ENCODE results near the gene HUNK.
"Not testable (repeated sequence)": the region's sequence is repeated elsewhere in the genome, so short reads cannot be mapped to it uniquely, and the experiment has no call there.

HUNK gene

GRCh38 chr21:32001390-32001789 is 128.6 kb downstream of the HUNK start:
- DNase-seq (ENCODE audit: low read depth) = no peak

GRCh38 chr21:32003411-32003810 is 130.6 kb downstream of the HUNK start:
- DNase-seq (ENCODE audit: low read depth) = no peak

GRCh38 chr21:32004291-32004690 is 131.5 kb downstream of the HUNK start:
- DNase-seq (ENCODE audit: low read depth) = no peak

- peak; percentile 44 for DNase-seq (ENCODE audit: low read depth)
Observed at GRCh38 chr21:32007456-32007855, 134.6 kb downstream of the HUNK start.

- DNase-seq (ENCODE audit: low read depth) = no peak
Observed at GRCh38 chr21:32008714-32009113, 135.9 kb downstream of the HUNK start.

- DNase-seq (ENCODE audit: low read depth) = no peak
Observed at GRCh38 chr21:32009263-32009662, 136.4 kb downstream of the HUNK start.

GRCh38 chr21:32015461-32016139 is 142.8 kb downstream of the HUNK start:
- no peak for DNase-seq (ENCODE audit: low read depth)

- DNase-seq (ENCODE audit: low read depth) = no peak
Observed at GRCh38 chr21:32018381-32018780, 145.6 kb downstream of the HUNK start.

- no peak for DNase-seq (ENCODE audit: low read depth)
Observed at GRCh38 chr21:32020564-32020963, 147.7 kb downstream of the HUNK start.

- no peak for DNase-seq (ENCODE audit: low read depth)
Observed at GRCh38 chr21:32021319-32021994, 148.6 kb downstream of the HUNK start.

GRCh38 chr21:32022146-32022545 is 149.3 kb downstream of the HUNK start:
- no peak for DNase-seq (ENCODE audit: low read depth)

GRCh38 chr21:32030146-32030652 is 157.4 kb downstream of the HUNK start:
- no peak for DNase-seq (ENCODE audit: low read depth)

GRCh38 chr21:32034850-32035249 is 162.0 kb downstream of the HUNK start:
- DNase-seq (ENCODE audit: low read depth) = no peak

- DNase-seq (ENCODE audit: low read depth) = no peak
Observed at GRCh38 chr21:32035617-32036016, 162.8 kb downstream of the HUNK start.

GRCh38 chr21:32036756-32037155 is 163.9 kb downstream of the HUNK start:
- DNase-seq (ENCODE audit: low read depth) = no peak

GRCh38 chr21:32038751-32039150 is 165.9 kb downstream of the HUNK start:
- DNase-seq (ENCODE audit: low read depth) = not testable (repeated sequence)

- no peak for DNase-seq (ENCODE audit: low read depth)
Observed at GRCh38 chr21:32043458-32043857, 170.6 kb downstream of the HUNK start.

GRCh38 chr21:32044205-32045180 is 171.7 kb downstream of the HUNK start:
- DNase-seq (ENCODE audit: low read depth) = no peak

GRCh38 chr21:32046191-32046590 is 173.4 kb downstream of the HUNK start:
- no peak for DNase-seq (ENCODE audit: low read depth)

- DNase-seq (ENCODE audit: low read depth) = no peak
Observed at GRCh38 chr21:32048353-32048752, 175.5 kb downstream of the HUNK start.

All from stromal cell of bone marrow (primary cell).